Mesenchymal stem cell (in vitro differentiated cells and primary cell): ENCODE data around the gene IL1RAPL2.

ENCODE experiments used
- DNase-seq: peaks from one replicate; pipeline ENCODE4 v3.0.0-alpha.2; 2013
- H2AFZ ChIP-seq: one replicate; pipeline ENCODE4 v1.6.1; 2013; ENCODE audit warnings: low read depth, mild to moderate bottlenecking, control low read depth, inconsistent platforms, low read length, moderate library complexity
- H2AK5ac ChIP-seq: 2 replicates; pipeline ENCODE4 v1.6.1; 2013; ENCODE audit warnings: low read length, moderate library complexity, mild to moderate bottlenecking, inconsistent platforms; ENCODE audit not compliant: severe bottlenecking
- H2BK120ac ChIP-seq: one replicate; pipeline ENCODE4 v1.6.1; 2013; ENCODE audit warnings: low read depth, mild to moderate bottlenecking, inconsistent platforms, low read length, moderate library complexity
- H2BK12ac ChIP-seq, 2 experiments: one replicate each; pipeline ENCODE4 v1.6.1; 2013; ENCODE audit warnings: inconsistent platforms in 2 of 2, low read length in 2 of 2, mild to moderate bottlenecking in 2 of 2, moderate library complexity in 2 of 2, control low read depth in 1 of 2
- H2BK15ac ChIP-seq: one replicate; pipeline ENCODE4 v1.6.1; 2013; ENCODE audit warnings: mild to moderate bottlenecking, low read depth, inconsistent platforms; ENCODE audit not compliant: poor library complexity, severe bottlenecking
- H2BK5ac ChIP-seq: 2 replicates; pipeline ENCODE4 v1.6.1; 2013; ENCODE audit warnings: low read depth, mild to moderate bottlenecking, low read length, control low read depth, inconsistent platforms; ENCODE audit not compliant: poor library complexity, severe bottlenecking
- H3K14ac ChIP-seq, 2 experiments: one replicate each; pipeline ENCODE4 v1.6.1; 2013; ENCODE audit warnings: inconsistent platforms in 2 of 2, low read length in 2 of 2, control low read depth in 1 of 2, mild to moderate bottlenecking in 1 of 2, moderate library complexity in 1 of 2
- H3K18ac ChIP-seq, 2 experiments: one replicate each; pipeline ENCODE4 v1.6.1; 2013; ENCODE audit warnings: inconsistent platforms in 2 of 2, low read length in 2 of 2, control low read depth in 1 of 2, low read depth in 1 of 2, mild to moderate bottlenecking in 1 of 2
- H3K23ac ChIP-seq, 2 experiments: one replicate each; pipeline ENCODE4 v1.6.1; 2013; ENCODE audit warnings: inconsistent platforms in 2 of 2, low read length in 2 of 2, mild to moderate bottlenecking in 2 of 2, moderate library complexity in 2 of 2, control low read depth in 1 of 2
- H3K27ac ChIP-seq: 2 replicates; pipeline ENCODE4 v1.5.1; 2013; ENCODE audit warnings: mild to moderate bottlenecking, moderate library complexity, low read length, control low read depth, inconsistent platforms; ENCODE audit not compliant: poor library complexity, severe bottlenecking
- H3K27me3 ChIP-seq, 2 experiments: 2 replicates each; pipeline versions ENCODE4 v1.6.1 to v1.7.0; 2013; ENCODE audit warnings: low read length in 2 of 2, mild to moderate bottlenecking in 2 of 2, moderate library complexity in 2 of 2, control low read depth in 1 of 2, inconsistent platforms in 1 of 2; ENCODE audit not compliant: control insufficient read depth in 1 of 2, insufficient read depth in 1 of 2
- H3K36me3 ChIP-seq, 2 experiments: 2 replicates each; pipeline versions ENCODE4 v1.6.1 to v1.7.0; 2013; ENCODE audit warnings: low read length in 2 of 2, control low read depth in 1 of 2, inconsistent platforms in 1 of 2, low read depth in 1 of 2, mild to moderate bottlenecking in 1 of 2; ENCODE audit not compliant: insufficient read depth in 2 of 2, control insufficient read depth in 1 of 2
- H3K4ac ChIP-seq, 2 experiments: one replicate each; pipeline ENCODE4 v1.6.1; 2013; ENCODE audit warnings: inconsistent platforms in 2 of 2, low read length in 2 of 2, mild to moderate bottlenecking in 2 of 2, moderate library complexity in 2 of 2, control low read depth in 1 of 2, low read depth in 1 of 2
- H3K4me1 ChIP-seq: 2 replicates; pipeline ENCODE4 v1.6.1; 2013; ENCODE audit warnings: low read depth, low read length, control low read depth; ENCODE audit not compliant: control insufficient read depth, insufficient read depth
- H3K4me2 ChIP-seq: 2 replicates; pipeline ENCODE4 v1.6.1; 2013; ENCODE audit warnings: low read length, mild to moderate bottlenecking, inconsistent platforms; ENCODE audit not compliant: poor library complexity, severe bottlenecking
- H3K4me3 ChIP-seq, 2 experiments: 2 replicates each; pipeline versions ENCODE4 v1.5.1 to v1.7.0; 2013; ENCODE audit warnings: low read length in 2 of 2, mild to moderate bottlenecking in 2 of 2, control low read depth in 1 of 2, low read depth in 1 of 2; ENCODE audit not compliant: insufficient read depth in 1 of 2
- H3K79me1 ChIP-seq: replicated peaks from 2 replicates; pipeline ENCODE4 v1.6.1; 2013; ENCODE audit warnings: mild to moderate bottlenecking, control low read depth, low read length, inconsistent platforms; ENCODE audit not compliant: poor library complexity, severe bottlenecking
- H3K9ac ChIP-seq: 2 replicates; pipeline ENCODE4 v1.7.0; 2013; ENCODE audit warnings: mild to moderate bottlenecking, low read length, moderate library complexity
- H3K9me3 ChIP-seq: 2 replicates; pipeline ENCODE4 v1.7.0; 2013; ENCODE audit warnings: mild to moderate bottlenecking, low read length; ENCODE audit not compliant: control insufficient read depth
- H4K8ac ChIP-seq: one replicate; pipeline ENCODE4 v1.6.1; 2013; ENCODE audit warnings: inconsistent platforms, mild to moderate bottlenecking, low read length, moderate library complexity
- H4K91ac ChIP-seq: one replicate; pipeline ENCODE4 v1.6.1; 2013; ENCODE audit warnings: mild to moderate bottlenecking, low read length, inconsistent platforms
- WGBS: methylation state at CpG from one replicate; pipeline ENCODE4 v1.1.7; 2013; ENCODE audit warnings: mixed read lengths; 5-methylcytosine and 5-hydroxymethylcytosine counted together

The IL1RAPL2 gene

DNA sequence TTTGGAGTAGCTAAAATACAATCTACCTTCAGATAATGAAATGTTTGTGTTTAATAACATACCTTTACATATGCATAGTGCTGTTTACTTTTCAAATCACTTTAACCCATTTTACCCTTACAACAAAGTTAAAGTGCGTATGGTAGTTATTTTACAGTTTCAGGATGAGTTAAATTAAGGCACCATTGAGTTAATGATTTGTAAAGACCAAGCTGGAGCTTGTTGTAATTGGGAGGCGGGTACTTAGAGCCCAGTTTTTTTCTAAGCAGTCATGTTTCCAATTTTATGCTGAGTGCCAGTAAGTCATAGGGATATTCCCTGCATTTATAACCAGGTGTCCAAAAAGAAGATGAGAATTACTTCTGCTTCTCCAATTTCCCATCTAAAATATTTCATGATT, 1172.2 kb downstream of the IL1RAPL2 start:
- Histone ChIP-seq H3K27me3 (peaks cover 0 to 7% of the 10 kb centered on the region in 2 experiments), H3K4ac (no peak overlapping the region), H3K23ac (no peak overlapping the region), H3K4me3 (no peak overlapping the region), H3K9me3 (no peaks in the 10 kb centered on the region), H2AFZ (no peak overlapping the region), H2BK120ac (no peak overlapping the region), H2BK15ac (no peak overlapping the region), H4K91ac (no peak overlapping the region), H4K8ac (no peak overlapping the region), H3K9ac (no peak overlapping the region), H2AK5ac (no peak overlapping the region), H3K4me2 (no peak overlapping the region), H2BK12ac (no peak overlapping the region), H3K14ac (no peak overlapping the region), H3K79me1 (no peaks in the 10 kb centered on the region), H3K36me3 (no peaks in the 10 kb centered on the region), H3K4me1 (no peaks in the 10 kb centered on the region), H3K18ac (no peak overlapping the region), H3K27ac (no peak overlapping the region), H2BK5ac (no peak overlapping the region)
- DNase-seq = no peak
- WGBS = 80% methylated on average over 2 of the region's 2 CpGs

DNA sequence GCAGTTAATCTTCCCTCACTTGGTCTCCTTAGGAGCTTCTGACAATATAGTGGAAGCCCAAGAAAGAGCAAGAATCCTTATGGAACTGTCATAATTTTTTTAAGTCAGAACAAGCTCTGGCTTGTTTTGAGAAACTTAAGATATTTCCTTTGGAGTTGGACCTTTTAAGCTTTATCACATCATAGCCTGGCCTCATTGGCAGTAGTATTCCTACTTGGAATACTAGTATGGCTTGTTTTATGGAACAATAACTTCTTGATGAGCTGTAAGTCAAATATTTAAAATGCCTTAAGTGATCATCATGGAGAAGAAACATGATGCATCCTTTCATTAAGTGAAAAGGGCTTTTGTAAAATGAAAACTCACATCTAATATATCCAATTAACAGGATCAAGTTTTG, 1178.3 kb downstream of the IL1RAPL2 start:
- Histone ChIP-seq H2BK5ac (no peak overlapping the region), H3K23ac (no peak overlapping the region), H3K27ac (no peak overlapping the region), H3K4me2 (no peak overlapping the region), H4K8ac (no peak overlapping the region), H2BK15ac (no peak overlapping the region), H3K14ac (no peak overlapping the region), H2BK12ac (no peak overlapping the region), H2AK5ac (no peak overlapping the region), H3K79me1 (no peaks in the 10 kb centered on the region), H2AFZ (no peak overlapping the region), H3K18ac (no peak overlapping the region), H3K36me3 (no peaks in the 10 kb centered on the region), H2BK120ac (no peak overlapping the region), H3K4me1 (no peaks in the 10 kb centered on the region), H3K4ac (no peak overlapping the region), H3K9me3 (no peaks in the 10 kb centered on the region), H4K91ac (no peak overlapping the region), H3K4me3 (no peak overlapping the region), H3K9ac (no peak overlapping the region), H3K27me3 (peaks cover 0 to 8% of the 10 kb centered on the region in 2 experiments)
- no peak for DNase-seq

DNA sequence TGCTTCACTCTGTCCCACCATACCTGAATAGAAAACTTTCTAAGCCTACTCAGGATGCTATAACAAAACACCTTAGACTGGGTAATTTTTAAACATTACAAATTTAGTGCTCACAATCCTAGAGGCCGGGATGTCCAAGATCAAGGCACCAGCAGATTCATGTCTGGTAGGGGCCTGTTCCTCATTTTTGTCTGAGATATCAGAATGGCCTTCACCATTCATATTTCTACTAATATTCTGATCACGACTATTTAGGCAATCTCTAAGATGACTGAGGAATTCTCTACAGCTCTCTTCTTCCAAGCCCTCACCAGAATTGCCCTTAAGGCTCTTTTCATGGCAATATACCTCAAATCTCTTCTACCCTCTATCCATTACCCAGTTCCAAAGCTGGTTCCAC, 1178.9 kb downstream of the IL1RAPL2 start:
- no peak for DNase-seq
- H3K79me1 ChIP-seq = no peaks in the 10 kb centered on the region
- H3K4me3 ChIP-seq = no peak overlapping the region
- H4K91ac ChIP-seq = no peak overlapping the region
- H3K23ac ChIP-seq = no peak overlapping the region
- H3K9ac ChIP-seq = no peak overlapping the region
- H3K14ac ChIP-seq = no peak overlapping the region
- no peak overlapping the region for H4K8ac ChIP-seq
- H3K4me1 ChIP-seq = no peaks in the 10 kb centered on the region
- H3K4me2 ChIP-seq = no peak overlapping the region
- no peak overlapping the region for H3K18ac ChIP-seq
- H3K4ac ChIP-seq = no peak overlapping the region
- H3K9me3 ChIP-seq = no peaks in the 10 kb centered on the region
- H2AK5ac ChIP-seq = no peak overlapping the region
- H3K27ac ChIP-seq = no peak overlapping the region
- no peak overlapping the region for H2BK120ac ChIP-seq
- H2BK12ac ChIP-seq = no peak overlapping the region
- H2BK5ac ChIP-seq = no peak overlapping the region
- H3K27me3 ChIP-seq = peaks cover 0 to 10% of the 10 kb centered on the region in 2 experiments
- H2AFZ ChIP-seq = no peak overlapping the region
- H2BK15ac ChIP-seq = no peak overlapping the region
- no peaks in the 10 kb centered on the region for H3K36me3 ChIP-seq
- 87% methylated on average over 2 of the region's 2 CpGs for WGBS

DNA sequence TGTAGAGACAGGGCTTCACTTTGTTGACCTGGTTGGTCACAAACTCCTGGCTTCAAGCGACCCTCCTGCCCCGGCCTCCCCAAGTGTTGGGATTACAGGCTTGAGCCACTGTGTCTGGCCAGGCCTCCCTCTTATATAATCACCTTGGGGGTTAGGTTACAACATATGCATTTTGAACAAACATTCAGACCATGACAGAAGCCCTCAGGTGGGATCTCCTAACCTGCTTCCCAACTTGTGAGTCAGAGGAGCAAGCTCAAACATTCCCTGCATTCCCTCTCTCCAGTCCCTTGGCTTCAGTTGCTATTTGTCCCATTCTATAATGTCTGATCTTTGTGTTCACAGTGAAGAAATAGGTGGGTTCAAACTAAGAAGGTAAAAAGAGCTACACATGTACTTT, 1179.9 kb downstream of the IL1RAPL2 start:
- no peaks in the 10 kb centered on the region for H3K36me3 ChIP-seq
- 100% methylated on average over 2 of the region's 2 CpGs for WGBS
- no peak overlapping the region for H4K8ac ChIP-seq
- no peak overlapping the region for H4K91ac ChIP-seq
- H2BK5ac ChIP-seq = no peak overlapping the region
- H3K9me3 ChIP-seq = no peaks in the 10 kb centered on the region
- peaks cover 0 to 10% of the 10 kb centered on the region in 2 experiments for H3K27me3 ChIP-seq
- H2BK15ac ChIP-seq = no peak overlapping the region
- H3K14ac ChIP-seq = no peak overlapping the region
- no peak overlapping the region for H2AFZ ChIP-seq
- no peaks in the 10 kb centered on the region for H3K4me1 ChIP-seq
- H3K4ac ChIP-seq = no peak overlapping the region
- H2BK120ac ChIP-seq = no peak overlapping the region
- no peak overlapping the region for H3K23ac ChIP-seq
- H3K27ac ChIP-seq = no peak overlapping the region
- no peak overlapping the region for H2BK12ac ChIP-seq
- H2AK5ac ChIP-seq = no peak overlapping the region
- H3K18ac ChIP-seq = no peak overlapping the region
- DNase-seq = no peak
- H3K4me2 ChIP-seq = no peak overlapping the region
- H3K79me1 ChIP-seq = no peaks in the 10 kb centered on the region
- H3K4me3 ChIP-seq = no peak overlapping the region
- no peak overlapping the region for H3K9ac ChIP-seq
